WERI-Rb-1 (cell line): ENCODE data around the gene KRTAP5-7.
A peak's percentile ranks its signal among the peaks of the same experiment; 100 is the strongest.
"Not testable (repeated sequence)": the region's sequence is repeated elsewhere in the genome, so short reads cannot be mapped to it uniquely, and the experiment has no call there.

Experiments used
- DNase-seq: peaks from one replicate; pipeline ENCODE4 v3.0.0-alpha.2; 2020
- H3K27ac ChIP-seq: fragments of 250-450 bp; sonication (Bioruptor Pico); 2 replicates; pipeline ENCODE4 v1.5.1; 2020; ENCODE audit warnings: mild to moderate bottlenecking, moderate library complexity
- H3K27me3 ChIP-seq: fragments of 250-450 bp; sonication (Bioruptor Pico); 2 replicates; pipeline ENCODE4 v1.5.1; 2021; ENCODE audit warnings: mild to moderate bottlenecking, low read depth, moderate library complexity; ENCODE audit not compliant: insufficient read depth, severe bottlenecking
- H3K36me3 ChIP-seq: fragments of 250-450 bp; sonication (Bioruptor Pico); 2 replicates; pipeline ENCODE4 v1.5.1; 2020; ENCODE audit warnings: mild to moderate bottlenecking, moderate library complexity
- H3K4me3 ChIP-seq: 2 replicates; pipeline ENCODE4 v1.5.1; 2011; ENCODE audit warnings: low read depth, mild to moderate bottlenecking, control low read depth, low read length
- H3K9me3 ChIP-seq: fragments of 250-450 bp; sonication (Bioruptor Pico); 2 replicates; pipeline ENCODE4 v1.5.1; 2021; ENCODE audit warnings: mild to moderate bottlenecking, moderate library complexity; ENCODE audit not compliant: severe bottlenecking
- TF ChIP-seq, protein P1 (sequence below): IDR thresholded peaks from 2 replicates; pipeline ENCODE4 v1.5.1; 2011; ENCODE audit warnings: low read depth, mild to moderate bottlenecking, control low read depth, inconsistent platforms, low read length

Gene KRTAP5-7

GRCh38 chr11:71562120-71562519, 35.1 kb downstream of the KRTAP5-7 start:
- H3K27ac ChIP-seq: no peak overlapping the region
- no peaks in the 10 kb centered on the region for H3K27me3 ChIP-seq
- H3K4me3 ChIP-seq: no peak overlapping the region
- no peaks in the 10 kb centered on the region for H3K9me3 ChIP-seq
- no peaks in the 10 kb centered on the region for H3K36me3 ChIP-seq
- TF ChIP-seq, protein P1, sequence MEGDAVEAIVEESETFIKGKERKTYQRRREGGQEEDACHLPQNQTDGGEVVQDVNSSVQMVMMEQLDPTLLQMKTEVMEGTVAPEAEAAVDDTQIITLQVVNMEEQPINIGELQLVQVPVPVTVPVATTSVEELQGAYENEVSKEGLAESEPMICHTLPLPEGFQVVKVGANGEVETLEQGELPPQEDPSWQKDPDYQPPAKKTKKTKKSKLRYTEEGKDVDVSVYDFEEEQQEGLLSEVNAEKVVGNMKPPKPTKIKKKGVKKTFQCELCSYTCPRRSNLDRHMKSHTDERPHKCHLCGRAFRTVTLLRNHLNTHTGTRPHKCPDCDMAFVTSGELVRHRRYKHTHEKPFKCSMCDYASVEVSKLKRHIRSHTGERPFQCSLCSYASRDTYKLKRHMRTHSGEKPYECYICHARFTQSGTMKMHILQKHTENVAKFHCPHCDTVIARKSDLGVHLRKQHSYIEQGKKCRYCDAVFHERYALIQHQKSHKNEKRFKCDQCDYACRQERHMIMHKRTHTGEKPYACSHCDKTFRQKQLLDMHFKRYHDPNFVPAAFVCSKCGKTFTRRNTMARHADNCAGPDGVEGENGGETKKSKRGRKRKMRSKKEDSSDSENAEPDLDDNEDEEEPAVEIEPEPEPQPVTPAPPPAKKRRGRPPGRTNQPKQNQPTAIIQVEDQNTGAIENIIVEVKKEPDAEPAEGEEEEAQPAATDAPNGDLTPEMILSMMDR: no peak
- DNase-seq: no peak

GRCh38 chr11:71563406-71563805, 36.3 kb downstream of the KRTAP5-7 start:
- peak; percentile 59 for DNase-seq
- TF ChIP-seq, protein P1: peak; percentile 66
- H3K27me3 ChIP-seq: no peaks in the 10 kb centered on the region

DNA sequence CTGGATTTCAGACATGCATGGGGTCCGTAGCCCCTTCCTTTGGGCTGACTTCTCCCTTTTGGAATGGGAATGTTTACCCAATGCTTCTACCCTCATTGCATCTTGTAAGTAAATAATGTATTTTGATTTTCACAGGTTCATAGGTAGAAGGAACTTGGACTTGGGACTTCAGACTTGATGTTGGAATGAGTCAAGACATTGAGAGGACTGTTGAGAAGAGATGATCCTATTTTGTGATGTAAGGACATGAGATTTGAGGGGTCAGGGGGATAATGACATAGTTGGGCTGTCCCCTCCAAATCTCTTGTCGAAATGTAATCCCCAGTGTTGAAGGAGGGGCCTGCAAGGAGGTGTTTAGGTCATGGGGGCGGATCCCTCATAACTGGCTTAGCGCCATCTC, 37.4 kb downstream of the KRTAP5-7 start:
- Histone ChIP-seq H3K27me3 (no peaks in the 10 kb centered on the region), H3K4me3 (no peak overlapping the region), H3K36me3 (no peaks in the 10 kb centered on the region), H3K27ac (no peak overlapping the region), H3K9me3 (no peaks in the 10 kb centered on the region)
- TF ChIP-seq, protein P1: no peak
- no peak for DNase-seq

More at GRCh38 chr11:71563406-71563805, 36.3 kb downstream of the KRTAP5-7 start:
- Histone ChIP-seq H3K4me3 (no peak overlapping the region), H3K9me3 (no peaks in the 10 kb centered on the region), H3K27ac (no peak overlapping the region), H3K36me3 (no peaks in the 10 kb centered on the region)

GRCh38 chr11:71565263-71565662, 38.2 kb downstream of the KRTAP5-7 start, which contains the start of gene KRTAP5-10:
KRTAP5-10 (plus strand) TSS chr11:71565563; CDS start chr11:71565588, 25 bp downstream.
- H3K36me3 ChIP-seq: no peaks in the 10 kb centered on the region
- no peaks in the 10 kb centered on the region for H3K27me3 ChIP-seq
- TF ChIP-seq, protein P1: no peak

GRCh38 chr11:71566081-71566620, 39.1 kb downstream of the KRTAP5-7 start:
- Histone ChIP-seq H3K36me3 (no peaks in the 10 kb centered on the region), H3K27ac (no peak overlapping the region), H3K4me3 (no peak overlapping the region), H3K9me3 (no peaks in the 10 kb centered on the region), H3K27me3 (no peaks in the 10 kb centered on the region)
- no peak for DNase-seq
- TF ChIP-seq, protein P1: no peak

More at GRCh38 chr11:71565263-71565662, 38.2 kb downstream of the KRTAP5-7 start, which contains the start of gene KRTAP5-10:
- no peaks in the 10 kb centered on the region for H3K9me3 ChIP-seq
- no peak within 1 kb of the TSS for H3K4me3 ChIP-seq
- DNase-seq: no peak
- H3K27ac ChIP-seq: no peak within 1 kb of the TSS

DNA sequence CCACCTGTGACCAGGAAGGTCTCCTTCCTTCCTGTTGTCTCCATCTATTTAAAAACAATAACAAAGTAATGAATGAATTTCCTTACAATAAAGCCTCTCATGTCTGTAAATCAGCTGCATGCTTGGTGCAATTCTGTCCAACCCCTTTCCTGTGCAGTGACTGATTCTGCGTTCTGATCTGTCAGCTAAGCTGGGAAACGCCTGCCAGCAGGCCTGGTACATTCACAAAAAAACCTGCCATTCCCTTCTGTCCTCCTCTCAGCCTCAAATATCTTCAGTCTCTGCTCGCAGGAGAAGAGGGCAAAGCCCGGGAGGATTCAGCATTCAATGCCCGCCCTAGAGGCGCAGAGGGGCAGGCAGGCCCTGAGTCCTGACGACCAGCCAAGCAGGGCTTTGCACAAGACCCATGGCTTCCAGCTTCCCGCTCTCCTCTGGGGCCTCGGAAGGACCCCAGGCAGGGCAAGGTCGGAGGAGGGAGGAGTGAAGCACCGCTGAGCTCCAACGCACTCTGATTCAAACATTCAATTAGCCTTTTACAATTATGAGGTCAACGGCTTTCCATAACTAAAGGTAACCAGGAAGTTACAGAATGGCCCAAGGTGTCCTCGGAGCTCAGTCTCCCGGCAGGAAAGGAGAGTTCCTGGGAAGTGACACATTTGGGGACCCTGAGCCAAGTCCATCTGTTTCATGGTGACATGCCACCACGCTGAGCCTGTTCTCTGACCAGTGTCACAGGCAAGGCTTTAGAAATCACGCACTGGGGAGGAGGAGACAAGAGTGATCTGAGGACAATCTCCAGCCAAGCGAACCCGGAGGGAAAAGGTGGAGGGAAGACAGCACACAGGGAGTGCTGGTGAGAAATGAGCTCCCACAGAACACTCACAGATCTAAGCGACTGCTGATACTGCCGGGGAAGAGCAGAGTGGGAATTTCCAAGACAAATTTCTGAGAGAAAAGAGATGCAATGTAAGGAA, 39.8 kb downstream of the KRTAP5-7 start:
- not testable (repeated sequence) for H3K9me3 ChIP-seq
- peak; percentile 66 for DNase-seq

GRCh38 chr11:71567633-71568032, 40.6 kb downstream of the KRTAP5-7 start:
- not testable (repeated sequence) for H3K27me3 ChIP-seq, DNase-seq, H3K27ac ChIP-seq, H3K4me3 ChIP-seq, H3K36me3 ChIP-seq, H3K9me3 ChIP-seq

More for the DNA sequence above, 39.8 kb downstream of the KRTAP5-7 start:
- H3K27me3 ChIP-seq, H3K27ac ChIP-seq, H3K36me3 ChIP-seq, H3K4me3 ChIP-seq: not testable (repeated sequence)
